GM10266 (cell line): ENCODE data around the gene RELL1.

Experiments used
- DNase-seq: peaks from one replicate; pipeline ENCODE4 v3.0.0; 2012; ENCODE audit errors: extremely low spot score
- TF ChIP-seq, protein P1 (sequence below): IDR thresholded peaks from 2 replicates; pipeline ENCODE4 v1.5.1; 2012; ENCODE audit warnings: mild to moderate bottlenecking, low read depth; ENCODE audit not compliant: control insufficient read depth, insufficient read depth; ENCODE audit errors: missing control alignments

The RELL1 gene

DNA sequence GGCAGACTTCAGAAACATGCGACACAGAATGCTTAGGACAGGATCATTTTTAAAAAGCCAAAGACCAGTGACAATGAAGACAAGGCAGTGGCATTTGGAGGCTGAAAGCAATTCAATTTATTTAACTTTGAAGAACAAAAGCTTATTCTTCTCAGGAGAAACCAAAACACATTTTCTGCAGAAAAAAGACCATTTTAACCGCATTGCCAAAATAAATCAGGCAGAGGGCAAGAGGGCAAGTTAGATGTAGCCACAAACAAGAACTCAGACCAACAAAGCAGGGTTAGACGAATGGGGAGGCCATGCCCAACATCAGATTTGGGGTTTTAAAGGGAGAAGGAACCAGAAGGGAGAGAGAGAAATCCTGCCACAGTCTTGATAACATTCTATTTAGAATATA, 58.9 kb downstream of the RELL1 start:
- TF ChIP-seq, protein P1, sequence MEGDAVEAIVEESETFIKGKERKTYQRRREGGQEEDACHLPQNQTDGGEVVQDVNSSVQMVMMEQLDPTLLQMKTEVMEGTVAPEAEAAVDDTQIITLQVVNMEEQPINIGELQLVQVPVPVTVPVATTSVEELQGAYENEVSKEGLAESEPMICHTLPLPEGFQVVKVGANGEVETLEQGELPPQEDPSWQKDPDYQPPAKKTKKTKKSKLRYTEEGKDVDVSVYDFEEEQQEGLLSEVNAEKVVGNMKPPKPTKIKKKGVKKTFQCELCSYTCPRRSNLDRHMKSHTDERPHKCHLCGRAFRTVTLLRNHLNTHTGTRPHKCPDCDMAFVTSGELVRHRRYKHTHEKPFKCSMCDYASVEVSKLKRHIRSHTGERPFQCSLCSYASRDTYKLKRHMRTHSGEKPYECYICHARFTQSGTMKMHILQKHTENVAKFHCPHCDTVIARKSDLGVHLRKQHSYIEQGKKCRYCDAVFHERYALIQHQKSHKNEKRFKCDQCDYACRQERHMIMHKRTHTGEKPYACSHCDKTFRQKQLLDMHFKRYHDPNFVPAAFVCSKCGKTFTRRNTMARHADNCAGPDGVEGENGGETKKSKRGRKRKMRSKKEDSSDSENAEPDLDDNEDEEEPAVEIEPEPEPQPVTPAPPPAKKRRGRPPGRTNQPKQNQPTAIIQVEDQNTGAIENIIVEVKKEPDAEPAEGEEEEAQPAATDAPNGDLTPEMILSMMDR = no peak
- DNase-seq = no peak

DNA sequence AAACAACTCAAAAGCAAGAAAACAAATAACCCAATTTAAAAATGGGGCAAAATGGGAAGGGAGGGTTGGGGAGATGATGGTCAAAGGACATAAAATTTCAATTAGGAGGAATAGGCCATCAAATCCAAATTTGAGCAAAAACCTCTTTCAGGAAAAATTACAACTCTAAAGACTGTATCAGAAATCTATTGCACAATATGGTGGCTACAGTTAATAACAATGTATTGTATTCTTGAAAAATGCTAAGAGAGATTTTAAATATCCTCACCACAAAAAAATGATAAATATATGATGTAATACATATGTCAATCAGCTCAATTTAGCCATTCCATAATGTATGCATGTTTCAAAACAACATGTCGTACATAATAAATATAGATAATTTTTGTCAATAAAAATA, 60.7 kb downstream of the RELL1 start:
- TF ChIP-seq, protein P1 = no peak
- DNase-seq = no peak

DNA sequence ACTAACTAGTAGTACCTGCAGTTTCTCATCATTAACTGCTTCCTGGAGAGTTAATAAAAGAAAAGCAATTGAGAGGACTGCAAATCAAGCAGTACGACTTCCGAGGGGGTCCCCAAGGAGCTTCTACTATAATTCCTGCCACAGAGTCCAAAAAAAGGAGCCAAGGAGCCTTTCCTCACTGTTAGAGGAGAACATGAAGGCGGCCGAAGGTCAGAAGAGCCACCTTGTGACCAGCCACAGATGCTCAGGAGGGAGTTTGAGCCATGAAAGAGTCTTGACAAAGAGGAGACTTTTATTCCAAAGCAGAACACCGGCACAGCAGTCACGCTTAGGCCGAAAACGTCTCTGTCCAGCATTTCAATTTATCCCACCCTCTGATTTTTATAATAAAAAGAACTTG, 62.2 kb downstream of the RELL1 start:
- no peak for DNase-seq
- TF ChIP-seq, protein P1 = no peak

- no peak for DNase-seq
- TF ChIP-seq, protein P1 = no peak
Observed at GRCh38 chr4:37623125-37623524, 63.1 kb downstream of the RELL1 start.

DNA sequence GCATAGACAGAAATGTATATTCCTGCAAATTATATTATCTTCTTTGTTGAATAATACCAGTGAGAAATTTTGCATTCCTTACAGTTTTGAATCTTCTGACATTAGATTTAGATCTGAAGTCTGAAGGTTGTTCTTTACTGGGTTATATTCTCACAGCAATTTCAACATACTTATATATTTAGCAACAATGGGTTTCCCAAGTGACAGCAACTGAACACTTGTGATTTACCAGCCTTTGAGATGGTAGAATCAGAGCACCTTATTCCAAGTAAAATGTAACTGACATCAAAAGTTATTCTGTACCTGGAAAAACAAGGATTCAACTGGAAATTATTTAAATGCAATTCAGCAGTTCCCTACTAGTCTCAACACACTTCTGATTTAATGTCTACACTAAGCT, 66.0 kb downstream of the RELL1 start:
- no peak for DNase-seq

GRCh38 chr4:37615720-37616063, 70.5 kb downstream of the RELL1 start:
- no peak for DNase-seq
- TF ChIP-seq, protein P1 = no peak

More for the DNA sequence above, 66.0 kb downstream of the RELL1 start:
- TF ChIP-seq, protein P1 = no peak

- TF ChIP-seq, protein P1 = no peak
Observed at GRCh38 chr4:37615059-37615719, 71.0 kb downstream of the RELL1 start.

More at GRCh38 chr4:37615059-37615719, 71.0 kb downstream of the RELL1 start:
- no peak for DNase-seq
